ENCODE results near the gene TBC1D17. TPM values are rescaled to one million over a fixed set of nuclear protein-coding genes. Genes with fewer than 3 reads are reported as not detected.

Gene TBC1D17
- total and polyA plus RNA-seq, 2 of the 13 experiments (the other 11 are each of a cell fraction or from before 2014, with no cell fraction given), result 9.7 to 16.9 TPM

- peak; percentile 80; the same call in 1 of the 2 replicates for TF ChIP-seq REXO4 (CRISPR knock-in tag; IDR thresholded peaks at IDR 0.05; ENCODE audit: borderline replicate concordance)
- TF ChIP-seq CCDC6 (CRISPR knock-in tag; IDR thresholded peaks at IDR 0.05), result 0 out of 2 replicates have a peak, but pooled peaks have one; percentile 87
- peak; percentile 77; the same call in 1 of the 2 replicates for TF ChIP-seq ZNF451 (CRISPR knock-in tag; IDR thresholded peaks at IDR 0.05)
- peak; percentile 90 for TF ChIP-seq ZNF878 (CRISPR knock-in tag; IDR thresholded peaks at IDR 0.05)
- TF ChIP-seq ZFP36L1 (CRISPR knock-in tag; IDR thresholded peaks at IDR 0.05), result peak; percentile 95; the same call in 1 of the 2 replicates
- TF ChIP-seq ZNF776 (CRISPR knock-in tag; IDR thresholded peaks at IDR 0.05), result peak; percentile 66; the same call in 1 of the 2 replicates
- TF ChIP-seq MXI1 (IDR thresholded peaks at IDR 0.05; ENCODE audit: borderline replicate concordance, low read depth, low read length), result peak; percentile 25; the same call in 1 of the 3 replicates
- no peak for TF ChIP-seq TBX3 (IDR thresholded peaks at IDR 0.05; ENCODE audit: borderline replicate concordance)
- TF ChIP-seq FOXJ3 (CRISPR knock-in tag; IDR thresholded peaks at IDR 0.05; ENCODE audit: borderline replicate concordance), result 0 out of 2 replicates have a peak, but pooled peaks have one; percentile 49
- TF ChIP-seq ARNT (IDR thresholded peaks at IDR 0.05), result no peak
- no peak for TF ChIP-seq NPAS2 (CRISPR knock-in tag; IDR thresholded peaks at IDR 0.05; ENCODE audit: borderline replicate concordance)
- TF ChIP-seq NONO (IDR thresholded peaks at IDR 0.05), result no peak
- peak; percentile 83 for TF ChIP-seq NONO (CRISPR knock-in tag; conservative IDR thresholded peaks at IDR 0.05)
- no peak for TF ChIP-seq NFKBIZ (CRISPR knock-in tag; IDR thresholded peaks at IDR 0.05)
- TF ChIP-seq KLF11 (CRISPR knock-in tag; IDR thresholded peaks at IDR 0.05), result 0 out of 2 replicates have a peak, but pooled peaks have one; percentile 49
- peak in 1 of 2 experiments; percentile 36; a peak in 1 of 4 replicates for TF ChIP-seq ATF4 (CRISPR knock-in tag; IDR thresholded peaks at IDR 0.05)
- TF ChIP-seq FOXM1 (CRISPR knock-in tag; IDR thresholded peaks at IDR 0.05), result peak; percentile 79; the same call in 1 of the 2 replicates
- peak; percentile 70 for TF ChIP-seq ZNF275 (CRISPR knock-in tag; IDR thresholded peaks at IDR 0.05; ENCODE audit: borderline replicate concordance)
- peak; percentile 47 for TF ChIP-seq YY1 (IDR thresholded peaks at IDR 0.05; ENCODE audit: insufficient read depth, insufficient replicate concordance, low read depth, low read length)
- peak; percentile 62 for TF ChIP-seq PCBP2 (optimal IDR thresholded peaks at IDR 0.05; ENCODE audit: low read depth, low read length, poor library complexity, severe bottlenecking)
- peak; percentile 80; the same call in 1 of the 2 replicates for TF ChIP-seq ZNF232 (CRISPR knock-in tag; IDR thresholded peaks at IDR 0.05; ENCODE audit: borderline replicate concordance)
- TF ChIP-seq, protein P1, sequence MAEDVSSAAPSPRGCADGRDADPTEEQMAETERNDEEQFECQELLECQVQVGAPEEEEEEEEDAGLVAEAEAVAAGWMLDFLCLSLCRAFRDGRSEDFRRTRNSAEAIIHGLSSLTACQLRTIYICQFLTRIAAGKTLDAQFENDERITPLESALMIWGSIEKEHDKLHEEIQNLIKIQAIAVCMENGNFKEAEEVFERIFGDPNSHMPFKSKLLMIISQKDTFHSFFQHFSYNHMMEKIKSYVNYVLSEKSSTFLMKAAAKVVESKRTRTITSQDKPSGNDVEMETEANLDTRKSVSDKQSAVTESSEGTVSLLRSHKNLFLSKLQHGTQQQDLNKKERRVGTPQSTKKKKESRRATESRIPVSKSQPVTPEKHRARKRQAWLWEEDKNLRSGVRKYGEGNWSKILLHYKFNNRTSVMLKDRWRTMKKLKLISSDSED (CRISPR knock-in tag; IDR thresholded peaks at IDR 0.05), result peak; percentile 83; the same call in 1 of the 2 replicates
- TF ChIP-seq THAP7 (CRISPR knock-in tag; IDR thresholded peaks at IDR 0.05), result no peak
- peak; percentile 72 for TF ChIP-seq PHF5A (CRISPR knock-in tag; IDR thresholded peaks at IDR 0.05; ENCODE audit: low read depth, unreplicated experiment)
- TF ChIP-seq BATF2 (CRISPR knock-in tag; IDR thresholded peaks at IDR 0.05), result no peak; the same call in 1 of the 2 replicates
Observed at GRCh38 chr19:49929611-49930482, 52.3 kb downstream of the TBC1D17 start (continued).
